HepG2 (cell line): Measurements from ENCODE around the gene HAPLN1. TPM values are rescaled to one million over a fixed set of nuclear protein-coding genes. Genes with fewer than 3 reads are reported as not detected.

Source experiments
- ARNTL ChIP-seq: sonication (generic); formaldehyde crosslinking; IDR thresholded peaks from 2 replicates; pipeline ENCODE4 v1.4.0; 2020; ENCODE audit warnings: mild to moderate bottlenecking, missing genetic modification reagents
- SIN3A ChIP-seq: IDR thresholded peaks from 2 replicates; pipeline ENCODE4 v1.6.1; 2011; ENCODE audit warnings: low read depth, mild to moderate bottlenecking, control low read depth, low read length, borderline replicate concordance
- ZFX ChIP-seq: sonication (generic); formaldehyde crosslinking; IDR thresholded peaks from 2 replicates; pipeline ENCODE4 v1.4.0; 2020; ENCODE audit warnings: mild to moderate bottlenecking, low read depth, missing genetic modification reagents, moderate library complexity
- ZIK1 ChIP-seq: sonication (generic); formaldehyde crosslinking; IDR thresholded peaks from 2 replicates; pipeline ENCODE4 v1.5.0; 2020; ENCODE audit warnings: mild to moderate bottlenecking, low read depth, missing genetic modification reagents, borderline replicate concordance
- ZNF263 ChIP-seq: sonication (generic); formaldehyde crosslinking; IDR thresholded peaks from 2 replicates; pipeline ENCODE4 v1.4.0; 2020; ENCODE audit warnings: missing genetic modification reagents
- polyA plus RNA-seq, 8 experiments: library from polyadenylated mRNA; depleted of rRNA in 3 of 8; stranded (reverse) in 7 of 8; unstranded in 1 of 8; fragments of >200 nt; fragmentation: Illumina TruSeq in 4 of 8; extraction: Trizol in 4 of 8; gene quantifications; 2 replicates each; pipeline versions ENCODE4 v1.2.1 to v1.2.3, GENCODE V29; 2011 to 2016; ENCODE audit warnings: low read depth in 4 of 8, missing spikeins in 1 of 8, mixed read lengths in 1 of 8; ENCODE audit not compliant: insufficient read depth in 1 of 8
- small RNA-seq, 3 experiments: library from RNA; depleted of rRNA; stranded (forward); fragments of <200 nt; gene quantifications; one replicate each; pipeline ENCODE3, GENCODE V24; 2012; ENCODE audit warnings: low read depth in 2 of 3, low replicate concordance in 1 of 3; ENCODE audit not compliant: insufficient read length in 3 of 3, insufficient read depth in 2 of 3
- total RNA-seq, 5 experiments: library from RNA; depleted of rRNA; stranded (reverse); fragments of >200 nt; fragmentation: Illumina TruSeq; extraction: Trizol; gene quantifications; 2 replicates each; pipeline ENCODE4 v1.2.3, GENCODE V29; 2016; ENCODE audit warnings: low read depth in 1 of 5
- TF ChIP-seq, protein P1 (sequence below): sonication (generic); formaldehyde crosslinking; IDR thresholded peaks from 2 replicates; pipeline ENCODE4 v1.4.0; 2020; ENCODE audit warnings: missing genetic modification reagents, borderline replicate concordance

HAPLN1 gene
- total and polyA plus RNA-seq, 2 of the 13 experiments (the other 11 are each of a cell fraction or from before 2014, with no cell fraction given) = not detected

DNA sequence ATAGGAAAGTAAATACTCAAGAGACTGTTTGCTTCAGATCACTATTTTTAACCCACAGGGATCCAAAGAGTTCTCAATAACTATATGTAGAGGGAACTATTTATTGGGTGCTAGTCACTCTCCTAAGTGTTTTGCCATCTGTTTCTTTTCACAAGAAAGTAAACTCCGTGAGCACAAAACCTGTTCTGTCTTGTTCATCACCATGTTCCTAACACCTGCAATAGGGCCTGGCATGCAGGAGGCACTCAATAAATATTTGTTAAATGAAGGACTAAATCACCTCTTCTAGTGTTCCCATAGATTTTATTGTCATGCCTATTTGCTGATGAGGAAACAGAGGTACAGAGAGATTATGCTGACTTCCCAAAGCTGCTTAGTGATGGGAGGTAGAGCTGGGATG lies 130.9 kb downstream of the HAPLN1 start (continued):
- TF ChIP-seq, protein P1, sequence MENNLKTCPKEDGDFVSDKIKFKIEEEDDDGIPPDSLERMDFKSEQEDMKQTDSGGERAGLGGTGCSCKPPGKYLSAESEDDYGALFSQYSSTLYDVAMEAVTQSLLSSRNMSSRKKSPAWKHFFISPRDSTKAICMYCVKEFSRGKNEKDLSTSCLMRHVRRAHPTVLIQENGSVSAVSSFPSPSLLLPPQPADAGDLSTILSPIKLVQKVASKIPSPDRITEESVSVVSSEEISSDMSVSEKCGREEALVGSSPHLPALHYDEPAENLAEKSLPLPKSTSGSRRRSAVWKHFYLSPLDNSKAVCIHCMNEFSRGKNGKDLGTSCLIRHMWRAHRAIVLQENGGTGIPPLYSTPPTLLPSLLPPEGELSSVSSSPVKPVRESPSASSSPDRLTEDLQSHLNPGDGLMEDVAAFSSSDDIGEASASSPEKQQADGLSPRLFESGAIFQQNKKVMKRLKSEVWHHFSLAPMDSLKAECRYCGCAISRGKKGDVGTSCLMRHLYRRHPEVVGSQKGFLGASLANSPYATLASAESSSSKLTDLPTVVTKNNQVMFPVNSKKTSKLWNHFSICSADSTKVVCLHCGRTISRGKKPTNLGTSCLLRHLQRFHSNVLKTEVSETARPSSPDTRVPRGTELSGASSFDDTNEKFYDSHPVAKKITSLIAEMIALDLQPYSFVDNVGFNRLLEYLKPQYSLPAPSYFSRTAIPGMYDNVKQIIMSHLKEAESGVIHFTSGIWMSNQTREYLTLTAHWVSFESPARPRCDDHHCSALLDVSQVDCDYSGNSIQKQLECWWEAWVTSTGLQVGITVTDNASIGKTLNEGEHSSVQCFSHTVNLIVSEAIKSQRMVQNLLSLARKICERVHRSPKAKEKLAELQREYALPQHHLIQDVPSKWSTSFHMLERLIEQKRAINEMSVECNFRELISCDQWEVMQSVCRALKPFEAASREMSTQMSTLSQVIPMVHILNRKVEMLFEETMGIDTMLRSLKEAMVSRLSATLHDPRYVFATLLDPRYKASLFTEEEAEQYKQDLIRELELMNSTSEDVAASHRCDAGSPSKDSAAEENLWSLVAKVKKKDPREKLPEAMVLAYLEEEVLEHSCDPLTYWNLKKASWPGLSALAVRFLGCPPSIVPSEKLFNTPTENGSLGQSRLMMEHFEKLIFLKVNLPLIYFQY (CRISPR knock-in tag) = no peak
- TF ChIP-seq ZIK1 (CRISPR knock-in tag) = no peak
- TF ChIP-seq ZNF263 = no peak
- no peak for TF ChIP-seq ZFX (CRISPR knock-in tag)
- no peak for TF ChIP-seq ARNTL (CRISPR knock-in tag)
- TF ChIP-seq SIN3A = no peak

Small RNAs within 50 kb of the gene (small RNA-seq; reads per million reads assigned to genes)
- 0 reads per million in 3 experiments for gene RN7SKP295
- gene RNU6-620P = 0 to 0.98 (median 0) reads per million in 3 experiments

Other genes with a start within 250 kb of the HAPLN1 start
- 0.83 and 1.2 TPM in 2 replicates for gene VCAN, start 249.1 kb downstream of the HAPLN1 start, total RNA-seq (2016; rRNA removed; fragmentation: Illumina TruSeq; extraction: Trizol)
- 3.5 and 3.7 TPM in 2 replicates for gene VCAN, start 249.1 kb downstream of the HAPLN1 start, polyA plus RNA-seq (2011; rRNA removed)